Mesenchymal stem cell (in vitro differentiated cells and primary cell): ENCODE data around the gene GLIPR1.
"Not testable (repeated sequence)": the region's sequence is repeated elsewhere in the genome, so short reads cannot be mapped to it uniquely, and the experiment has no call there.

Experiments used
- DNase-seq: peaks from one replicate; pipeline ENCODE4 v3.0.0-alpha.2; 2013
- H2AFZ ChIP-seq: one replicate; pipeline ENCODE4 v1.6.1; 2013; ENCODE audit warnings: low read depth, mild to moderate bottlenecking, control low read depth, inconsistent platforms, low read length, moderate library complexity
- H2AK5ac ChIP-seq: 2 replicates; pipeline ENCODE4 v1.6.1; 2013; ENCODE audit warnings: low read length, moderate library complexity, mild to moderate bottlenecking, inconsistent platforms; ENCODE audit not compliant: severe bottlenecking
- H2BK120ac ChIP-seq: one replicate; pipeline ENCODE4 v1.6.1; 2013; ENCODE audit warnings: low read depth, mild to moderate bottlenecking, inconsistent platforms, low read length, moderate library complexity
- H2BK12ac ChIP-seq, 2 experiments: one replicate each; pipeline ENCODE4 v1.6.1; 2013; ENCODE audit warnings: inconsistent platforms in 2 of 2, low read length in 2 of 2, mild to moderate bottlenecking in 2 of 2, moderate library complexity in 2 of 2, control low read depth in 1 of 2
- H2BK15ac ChIP-seq: one replicate; pipeline ENCODE4 v1.6.1; 2013; ENCODE audit warnings: mild to moderate bottlenecking, low read depth, inconsistent platforms; ENCODE audit not compliant: poor library complexity, severe bottlenecking
- H2BK5ac ChIP-seq: 2 replicates; pipeline ENCODE4 v1.6.1; 2013; ENCODE audit warnings: low read depth, mild to moderate bottlenecking, low read length, control low read depth, inconsistent platforms; ENCODE audit not compliant: poor library complexity, severe bottlenecking
- H3K14ac ChIP-seq, 2 experiments: one replicate each; pipeline ENCODE4 v1.6.1; 2013; ENCODE audit warnings: inconsistent platforms in 2 of 2, low read length in 2 of 2, control low read depth in 1 of 2, mild to moderate bottlenecking in 1 of 2, moderate library complexity in 1 of 2
- H3K18ac ChIP-seq, 2 experiments: one replicate each; pipeline ENCODE4 v1.6.1; 2013; ENCODE audit warnings: inconsistent platforms in 2 of 2, low read length in 2 of 2, control low read depth in 1 of 2, low read depth in 1 of 2, mild to moderate bottlenecking in 1 of 2
- H3K23ac ChIP-seq, 2 experiments: one replicate each; pipeline ENCODE4 v1.6.1; 2013; ENCODE audit warnings: inconsistent platforms in 2 of 2, low read length in 2 of 2, mild to moderate bottlenecking in 2 of 2, moderate library complexity in 2 of 2, control low read depth in 1 of 2
- H3K27ac ChIP-seq: 2 replicates; pipeline ENCODE4 v1.5.1; 2013; ENCODE audit warnings: mild to moderate bottlenecking, moderate library complexity, low read length, control low read depth, inconsistent platforms; ENCODE audit not compliant: poor library complexity, severe bottlenecking
- H3K27me3 ChIP-seq, 2 experiments: 2 replicates each; pipeline versions ENCODE4 v1.6.1 to v1.7.0; 2013; ENCODE audit warnings: low read length in 2 of 2, mild to moderate bottlenecking in 2 of 2, moderate library complexity in 2 of 2, control low read depth in 1 of 2, inconsistent platforms in 1 of 2; ENCODE audit not compliant: control insufficient read depth in 1 of 2, insufficient read depth in 1 of 2
- H3K36me3 ChIP-seq, 2 experiments: 2 replicates each; pipeline versions ENCODE4 v1.6.1 to v1.7.0; 2013; ENCODE audit warnings: low read length in 2 of 2, control low read depth in 1 of 2, inconsistent platforms in 1 of 2, low read depth in 1 of 2, mild to moderate bottlenecking in 1 of 2; ENCODE audit not compliant: insufficient read depth in 2 of 2, control insufficient read depth in 1 of 2
- H3K4ac ChIP-seq, 2 experiments: one replicate each; pipeline ENCODE4 v1.6.1; 2013; ENCODE audit warnings: inconsistent platforms in 2 of 2, low read length in 2 of 2, mild to moderate bottlenecking in 2 of 2, moderate library complexity in 2 of 2, control low read depth in 1 of 2, low read depth in 1 of 2
- H3K4me1 ChIP-seq: 2 replicates; pipeline ENCODE4 v1.6.1; 2013; ENCODE audit warnings: low read depth, low read length, control low read depth; ENCODE audit not compliant: control insufficient read depth, insufficient read depth
- H3K4me2 ChIP-seq: 2 replicates; pipeline ENCODE4 v1.6.1; 2013; ENCODE audit warnings: low read length, mild to moderate bottlenecking, inconsistent platforms; ENCODE audit not compliant: poor library complexity, severe bottlenecking
- H3K4me3 ChIP-seq, 2 experiments: 2 replicates each; pipeline versions ENCODE4 v1.5.1 to v1.7.0; 2013; ENCODE audit warnings: low read length in 2 of 2, mild to moderate bottlenecking in 2 of 2, control low read depth in 1 of 2, low read depth in 1 of 2; ENCODE audit not compliant: insufficient read depth in 1 of 2
- H3K79me1 ChIP-seq: replicated peaks from 2 replicates; pipeline ENCODE4 v1.6.1; 2013; ENCODE audit warnings: mild to moderate bottlenecking, control low read depth, low read length, inconsistent platforms; ENCODE audit not compliant: poor library complexity, severe bottlenecking
- H3K9ac ChIP-seq: 2 replicates; pipeline ENCODE4 v1.7.0; 2013; ENCODE audit warnings: mild to moderate bottlenecking, low read length, moderate library complexity
- H3K9me3 ChIP-seq: 2 replicates; pipeline ENCODE4 v1.7.0; 2013; ENCODE audit warnings: mild to moderate bottlenecking, low read length; ENCODE audit not compliant: control insufficient read depth
- H4K8ac ChIP-seq: one replicate; pipeline ENCODE4 v1.6.1; 2013; ENCODE audit warnings: inconsistent platforms, mild to moderate bottlenecking, low read length, moderate library complexity
- H4K91ac ChIP-seq: one replicate; pipeline ENCODE4 v1.6.1; 2013; ENCODE audit warnings: mild to moderate bottlenecking, low read length, inconsistent platforms
- WGBS: methylation state at CpG from one replicate; pipeline ENCODE4 v1.1.7; 2013; ENCODE audit warnings: mixed read lengths; 5-methylcytosine and 5-hydroxymethylcytosine counted together

Gene GLIPR1

GRCh38 chr12:75439048-75439447 is 41.5 kb upstream of the GLIPR1 start:
- Histone ChIP-seq H3K23ac (no peak overlapping the region), H4K8ac (no peak overlapping the region), H3K4me1 (no peaks in the 10 kb centered on the region), H3K4me3 (no peak overlapping the region), H3K4ac (no peak overlapping the region), H3K9me3 (peaks cover 16% of the 10 kb centered on the region), H2BK120ac (no peak overlapping the region), H4K91ac (no peak overlapping the region), H3K79me1 (no peaks in the 10 kb centered on the region), H3K18ac (no peak overlapping the region), H2BK12ac (no peak overlapping the region), H3K27ac (no peak overlapping the region), H3K36me3 (no peaks in the 10 kb centered on the region), H2BK5ac (no peak overlapping the region), H3K4me2 (no peak overlapping the region), H3K14ac (no peak overlapping the region), H3K27me3 (no peaks in the 10 kb centered on the region), H2BK15ac (no peak overlapping the region), H2AK5ac (no peak overlapping the region), H3K9ac (no peak overlapping the region), H2AFZ (no peak overlapping the region)
- 80% methylated on average over 2 of the region's 2 CpGs for WGBS
- no peak for DNase-seq

- Histone ChIP-seq H3K4me3 (no peak overlapping the region), H4K8ac (no peak overlapping the region), H3K27ac (no peak overlapping the region), H3K4me2 (no peak overlapping the region), H3K79me1 (no peaks in the 10 kb centered on the region), H3K27me3 (no peaks in the 10 kb centered on the region), H2AFZ (no peak overlapping the region), H3K9ac (no peak overlapping the region), H2BK5ac (no peak overlapping the region), H3K14ac (no peak overlapping the region), H3K18ac (no peak overlapping the region), H3K4me1 (no peaks in the 10 kb centered on the region), H4K91ac (no peak overlapping the region), H2AK5ac (no peak overlapping the region), H2BK15ac (no peak overlapping the region), H2BK120ac (no peak overlapping the region), H3K4ac (no peak overlapping the region), H3K36me3 (no peaks in the 10 kb centered on the region), H3K23ac (no peak overlapping the region), H3K9me3 (peaks cover 16% of the 10 kb centered on the region), H2BK12ac (no peak overlapping the region)
- DNase-seq = no peak
Measured at GRCh38 chr12:75439930-75440329, 40.6 kb upstream of the GLIPR1 start.

GRCh38 chr12:75441687-75442449 is 38.7 kb upstream of the GLIPR1 start:
- H3K4ac ChIP-seq, H3K4me2 ChIP-seq, H3K27ac ChIP-seq, H4K91ac ChIP-seq, H2AK5ac ChIP-seq, H2BK12ac ChIP-seq, H3K18ac ChIP-seq, H3K23ac ChIP-seq, DNase-seq, H3K9me3 ChIP-seq, H2BK120ac ChIP-seq, H2AFZ ChIP-seq, H3K4me3 ChIP-seq, H3K9ac ChIP-seq, H2BK15ac ChIP-seq, H2BK5ac ChIP-seq, H3K14ac ChIP-seq, H3K79me1 ChIP-seq, H3K4me1 ChIP-seq, H3K36me3 ChIP-seq, H4K8ac ChIP-seq, H3K27me3 ChIP-seq: not testable (repeated sequence)
- WGBS = 62% methylated on average over 4 of the region's 4 CpGs

GRCh38 chr12:75442454-75442853 is 38.1 kb upstream of the GLIPR1 start:
- not testable (repeated sequence) for H3K36me3 ChIP-seq, H3K14ac ChIP-seq, H3K27ac ChIP-seq, H2BK12ac ChIP-seq, H2BK120ac ChIP-seq, H3K4me2 ChIP-seq, H3K9ac ChIP-seq, H3K18ac ChIP-seq, H2BK5ac ChIP-seq, H3K4me3 ChIP-seq, H3K9me3 ChIP-seq, H4K91ac ChIP-seq, H4K8ac ChIP-seq, H3K4me1 ChIP-seq, H3K27me3 ChIP-seq, H2BK15ac ChIP-seq, H2AFZ ChIP-seq, H2AK5ac ChIP-seq, DNase-seq, H3K79me1 ChIP-seq, H3K4ac ChIP-seq, H3K23ac ChIP-seq
- WGBS = 71% methylated on average over 1 of the region's 3 CpGs
